ENCODE results near the gene SPRED1.

SPRED1 gene

GRCh38 chr15:38213356-38213755, 39.3 kb upstream of the SPRED1 start:
- H3K27ac ChIP-seq (ENCODE audit: extremely low read depth, low read depth, low read length) = no peak overlapping the region
- H3K4me3 ChIP-seq (ENCODE audit: low read depth, low read length) = no peak overlapping the region
- H3K4me1 ChIP-seq (ENCODE audit: control insufficient read depth, insufficient read depth, low read length) = peaks cover 11% of the 10 kb centered on the region
- H3K9me3 ChIP-seq (ENCODE audit: control insufficient read depth, insufficient read depth, low read depth, low read length) = no peaks in the 10 kb centered on the region
- POLR2A ChIA-PET = no interaction called here
- TF ChIP-seq ZNF23 (tag by site-specific recombination; IDR thresholded peaks at IDR 0.05; ENCODE audit: borderline replicate concordance) = no peak
- no peak for TF ChIP-seq PBX3 (CRISPR knock-in tag; IDR thresholded peaks at IDR 0.05)
- TF ChIP-seq ATF2 (tag by site-specific recombination; IDR thresholded peaks at IDR 0.05; ENCODE audit: low read depth) = no peak
- TF ChIP-seq SP2 (tag by site-specific recombination; IDR thresholded peaks at IDR 0.05) = no peak
- no peak for TF ChIP-seq ZNF48 (tag by site-specific recombination; IDR thresholded peaks at IDR 0.05)
- no peak for TF ChIP-seq ZNF114 (tag by site-specific recombination; IDR thresholded peaks at IDR 0.05)
- TF ChIP-seq ZNF561 (tag by site-specific recombination; IDR thresholded peaks at IDR 0.05; ENCODE audit: borderline replicate concordance) = no peak
- no peak for TF ChIP-seq ZNF37A (tag by site-specific recombination; IDR thresholded peaks at IDR 0.05)
- no peak for TF ChIP-seq ZNF580 (tag by site-specific recombination; IDR thresholded peaks at IDR 0.05)
- no peak for TF ChIP-seq PRDM2 (tag by site-specific recombination; IDR thresholded peaks at IDR 0.05; ENCODE audit: borderline replicate concordance)
- TF ChIP-seq OSR2 (tag by site-specific recombination; IDR thresholded peaks at IDR 0.05) = no peak
- TF ChIP-seq ZNF221 (tag by site-specific recombination; IDR thresholded peaks at IDR 0.05; ENCODE audit: borderline replicate concordance) = no peak
- no peak for TF ChIP-seq PRDM4 (tag by site-specific recombination; IDR thresholded peaks at IDR 0.05)
- TF ChIP-seq ZNF658 (tag by site-specific recombination; IDR thresholded peaks at IDR 0.05) = no peak
- no peak for TF ChIP-seq GLIS1 (tag by site-specific recombination; IDR thresholded peaks at IDR 0.05)
- TF ChIP-seq ZNF701 (tag by site-specific recombination; IDR thresholded peaks at IDR 0.05) = no peak
- TF ChIP-seq ZFP37 (tag by site-specific recombination; IDR thresholded peaks at IDR 0.05) = no peak
- TF ChIP-seq ZNF239 (tag by site-specific recombination; IDR thresholded peaks at IDR 0.05) = no peak
- no peak for TF ChIP-seq ZNF324 (tag by site-specific recombination; IDR thresholded peaks at IDR 0.05)
- no peak for TF ChIP-seq ZNF529 (tag by site-specific recombination; IDR thresholded peaks at IDR 0.05; ENCODE audit: insufficient replicate concordance)
- CTCF ChIA-PET = no interaction called here
- no peaks in the 10 kb centered on the region for H3K36me3 ChIP-seq (ENCODE audit: control insufficient read depth in 2 of 2, insufficient read depth in 1 of 2, low read length in 2 of 2)
